SH-SY5Y (cell line): ENCODE measurements around the gene TMEM178A.

Source experiments
- GATA2 ChIP-seq: IDR thresholded peaks from 2 replicates; pipeline ENCODE4 v1.6.1; 2011; ENCODE audit warnings: mild to moderate bottlenecking, low read depth, low read length
- GATA3 ChIP-seq: IDR thresholded peaks from 2 replicates; pipeline ENCODE4 v1.6.1; 2011; ENCODE audit warnings: low read depth, mild to moderate bottlenecking, low read length, moderate library complexity

GRCh38 chr2:39710807-39711206 is 45.1 kb downstream of the TMEM178A start:
- TF ChIP-seq GATA2 (no peak), GATA3 (no peak)
